Measurements from ENCODE around the gene PPEF2.

GRCh38 chr4:75886104-75886503 lies 16.1 kb downstream of the PPEF2 start:
- TF ChIP-seq CTCF (IDR thresholded peaks at IDR 0.05) = no peak
- TF ChIP-seq POLR2A (IDR thresholded peaks at IDR 0.05) = no peak
- TF ChIP-seq POLR2AphosphoS5 (IDR thresholded peaks at IDR 0.05; ENCODE audit: insufficient read depth in 1 of 2, low read depth in 1 of 2) = no peak
